Muscle layer of colon (tissue), 2 donors: ENCODE results near the gene TOX3.

ENCODE experiments used
- H3K27ac ChIP-seq: one replicate; pipeline ENCODE4 v1.7.0; 2013; ENCODE audit warnings: low read depth, mild to moderate bottlenecking, low read length, moderate library complexity
- H3K27me3 ChIP-seq, 2 donors: one replicate each; pipeline ENCODE4 v1.7.0; 2013; ENCODE audit warnings: low read length in 2 of 2, mild to moderate bottlenecking in 2 of 2; ENCODE audit not compliant: insufficient read depth in 2 of 2, control insufficient read depth in 1 of 2
- H3K36me3 ChIP-seq: one replicate; pipeline ENCODE4 v1.7.0; 2013; ENCODE audit warnings: mild to moderate bottlenecking, low read length; ENCODE audit not compliant: insufficient read depth
- H3K4me1 ChIP-seq: one replicate; pipeline ENCODE4 v1.7.0; 2013; ENCODE audit warnings: mild to moderate bottlenecking, low read length; ENCODE audit not compliant: insufficient read depth
- H3K4me3 ChIP-seq, 2 donors: one replicate each; pipeline ENCODE4 v1.7.0; 2013; ENCODE audit warnings: low read length in 2 of 2, low read depth in 1 of 2, mild to moderate bottlenecking in 1 of 2, moderate library complexity in 1 of 2
- H3K9ac ChIP-seq: one replicate; pipeline ENCODE4 v1.7.0; 2013; ENCODE audit warnings: low read length
- H3K9me3 ChIP-seq: one replicate; pipeline ENCODE4 v1.7.0; 2013; ENCODE audit warnings: mild to moderate bottlenecking, low read length
- donor health status: abdominal sarcoma.
- donor health status: Adenocarcinoma of cecum.

TOX3 gene

GRCh38 chr16:52407778-52408177 lies 139.2 kb downstream of the TOX3 start:
- H3K9ac ChIP-seq, result no peak overlapping the region
- no peaks in the 10 kb centered on the region for H3K36me3 ChIP-seq
- no peak overlapping the region for H3K27ac ChIP-seq
- H3K9me3 ChIP-seq, result no peaks in the 10 kb centered on the region
- no peak overlapping the region for H3K4me3 ChIP-seq
- no peaks in the 10 kb centered on the region for H3K4me1 ChIP-seq
- no peaks in the 10 kb centered on the region for H3K27me3 ChIP-seq

- Histone ChIP-seq H3K27ac (no peak overlapping the region), H3K36me3 (no peaks in the 10 kb centered on the region), H3K27me3 (no peaks in the 10 kb centered on the region), H3K4me1 (no peaks in the 10 kb centered on the region), H3K4me3 (no peak overlapping the region), H3K9me3 (no peaks in the 10 kb centered on the region), H3K9ac (no peak overlapping the region)
These were observed 141.5 kb downstream of the TOX3 start for GRCh38 chr16:52405441-52405840.

- Histone ChIP-seq H3K36me3 (no peaks in the 10 kb centered on the region), H3K27me3 (no peaks in the 10 kb centered on the region), H3K9me3 (no peaks in the 10 kb centered on the region), H3K9ac (no peak overlapping the region), H3K27ac (no peak overlapping the region), H3K4me1 (no peaks in the 10 kb centered on the region), H3K4me3 (no peak overlapping the region)
These were observed 142.4 kb downstream of the TOX3 start for GRCh38 chr16:52404546-52404945.

- no peaks in the 10 kb centered on the region for H3K4me1 ChIP-seq
- H3K9me3 ChIP-seq, result no peaks in the 10 kb centered on the region
- H3K27ac ChIP-seq, result no peak overlapping the region
- H3K4me3 ChIP-seq, result no peak overlapping the region
- H3K9ac ChIP-seq, result no peak overlapping the region
- H3K27me3 ChIP-seq, result no peaks in the 10 kb centered on the region
- no peaks in the 10 kb centered on the region for H3K36me3 ChIP-seq
These were observed 147.8 kb downstream of the TOX3 start for GRCh38 chr16:52399116-52399515.

- no peaks in the 10 kb centered on the region for H3K36me3 ChIP-seq
- no peaks in the 10 kb centered on the region for H3K9me3 ChIP-seq
- H3K27me3 ChIP-seq, result no peaks in the 10 kb centered on the region
- H3K4me1 ChIP-seq, result no peaks in the 10 kb centered on the region
- no peak overlapping the region for H3K4me3 ChIP-seq
- no peak overlapping the region for H3K27ac ChIP-seq
- H3K9ac ChIP-seq, result no peak overlapping the region
These were observed 148.4 kb downstream of the TOX3 start for GRCh38 chr16:52398491-52398960.

- Histone ChIP-seq H3K27me3 (no peaks in the 10 kb centered on the region), H3K9me3 (no peaks in the 10 kb centered on the region), H3K4me3 (no peak overlapping the region), H3K9ac (no peak overlapping the region), H3K27ac (no peak overlapping the region), H3K4me1 (no peaks in the 10 kb centered on the region), H3K36me3 (no peaks in the 10 kb centered on the region)
These were observed 148.9 kb downstream of the TOX3 start for GRCh38 chr16:52398021-52398420.

GRCh38 chr16:52393448-52393847 lies 153.5 kb downstream of the TOX3 start:
- Histone ChIP-seq H3K27ac (no peak overlapping the region), H3K4me1 (no peaks in the 10 kb centered on the region), H3K9ac (no peak overlapping the region)

GRCh38 chr16:52389045-52389444 lies 157.9 kb downstream of the TOX3 start:
- Histone ChIP-seq H3K27ac (no peak overlapping the region), H3K9me3 (no peaks in the 10 kb centered on the region), H3K4me3 (no peak overlapping the region), H3K27me3 (no peaks in the 10 kb centered on the region), H3K4me1 (peaks cover under 1% of the 10 kb centered on the region), H3K36me3 (no peaks in the 10 kb centered on the region), H3K9ac (no peak overlapping the region)

More at GRCh38 chr16:52393448-52393847, 153.5 kb downstream of the TOX3 start:
- Histone ChIP-seq H3K9me3 (no peaks in the 10 kb centered on the region), H3K36me3 (no peaks in the 10 kb centered on the region), H3K27me3 (no peaks in the 10 kb centered on the region), H3K4me3 (no peak overlapping the region)
